Measurements from ENCODE around the gene PLXNA3. TPM values are rescaled to one million over a fixed set of nuclear protein-coding genes. Genes with fewer than 3 reads are reported as not detected.

PLXNA3 gene
- total RNA-seq, 1 donor from 2014 or later, result 135 TPM

DNA sequence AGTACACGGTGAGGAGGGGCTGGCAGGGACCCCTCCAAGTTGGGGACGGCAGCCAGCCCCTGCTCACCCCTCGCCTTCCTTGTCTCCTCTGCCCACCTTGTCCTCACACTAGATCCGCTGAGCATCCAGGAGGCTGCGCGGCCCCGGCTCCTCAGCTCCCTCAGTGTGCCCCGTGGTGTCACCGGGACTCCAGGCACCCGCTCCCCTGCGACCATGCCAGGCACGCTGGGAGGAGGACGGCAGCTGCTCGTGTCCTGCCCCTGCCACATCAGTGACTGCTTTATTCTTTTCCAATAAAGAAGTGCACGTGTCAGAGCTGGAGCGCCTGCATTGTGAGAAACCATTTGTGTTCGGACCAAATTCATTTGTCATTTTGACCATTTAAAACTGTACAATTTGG lies 7.8 kb upstream of the PLXNA3 start:
- Mint-ChIP-seq H3K9me3 (ENCODE audit: low read depth) (peaks cover 14% of the 10 kb centered on the region), H3K4me3 (ENCODE audit: low read depth) (no peak overlapping the region), H3K36me3 (ENCODE audit: insufficient read depth) (peaks cover 18% of the 10 kb centered on the region), H3K4me1 (ENCODE audit: low read depth) (no peaks in the 10 kb centered on the region), H3K27ac (no peak overlapping the region), H3K27me3 (no peaks in the 10 kb centered on the region)
- no peak for TF ChIP-seq CTCF (IDR thresholded peaks at IDR 0.05; ENCODE audit: unreplicated experiment)
- DNase-seq (ENCODE audit: low spot score, unreplicated experiment), result no peak

DNA sequence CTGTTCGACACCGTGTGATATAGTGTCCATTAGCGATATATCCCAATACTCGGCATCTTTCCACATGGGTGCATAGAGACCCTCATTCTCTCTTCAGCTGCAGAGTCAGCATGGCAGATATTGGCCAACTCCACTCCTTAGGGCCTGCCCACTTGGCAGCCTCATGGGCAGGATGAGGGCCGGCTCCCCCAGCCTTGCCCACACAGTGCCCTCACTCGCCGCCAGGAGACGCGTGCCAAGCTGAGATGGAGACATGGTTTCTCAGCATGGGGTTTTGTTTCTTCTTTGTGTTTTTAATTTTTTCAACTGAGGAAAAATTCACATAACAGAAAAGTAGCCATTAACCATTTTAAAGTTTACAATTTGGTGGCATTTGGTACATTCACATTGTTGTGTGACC lies 5.3 kb upstream of the PLXNA3 start:
- no peak for TF ChIP-seq CTCF (IDR thresholded peaks at IDR 0.05; ENCODE audit: unreplicated experiment)
- Mint-ChIP-seq H3K4me1 (ENCODE audit: low read depth) (no peaks in the 10 kb centered on the region), H3K27me3 (no peaks in the 10 kb centered on the region), H3K36me3 (ENCODE audit: insufficient read depth) (peaks cover 17% of the 10 kb centered on the region), H3K9me3 (ENCODE audit: low read depth) (peaks cover 14% of the 10 kb centered on the region), H3K4me3 (ENCODE audit: low read depth) (no peak overlapping the region), H3K27ac (no peak overlapping the region)
- DNase-seq (ENCODE audit: low spot score, unreplicated experiment), result no peak

- Mint-ChIP-seq H3K27me3 (no peaks in the 10 kb centered on the region), H3K4me1 (ENCODE audit: low read depth) (no peaks in the 10 kb centered on the region), H3K27ac (peak overlapping the region; percentile 95), H3K4me3 (ENCODE audit: low read depth) (peak overlapping the region; percentile 83), H3K9me3 (ENCODE audit: low read depth) (peaks cover 13% of the 10 kb centered on the region), H3K36me3 (ENCODE audit: insufficient read depth) (peaks cover 18% of the 10 kb centered on the region)
- TF ChIP-seq CTCF (IDR thresholded peaks at IDR 0.05; ENCODE audit: unreplicated experiment), result no peak
- peak; percentile 38 for DNase-seq (ENCODE audit: low spot score, unreplicated experiment)
These were observed 478 bp upstream of the PLXNA3 start for GRCh38 chrX:154457491-154458115.

GRCh38 chrX:154458954-154459778 lies 1.1 kb downstream of the PLXNA3 start:
- no peaks in the 10 kb centered on the region for H3K4me1 Mint-ChIP-seq (ENCODE audit: low read depth)
- peak overlapping the region; percentile 64 for H3K27ac Mint-ChIP-seq

More at GRCh38 chrX:154458954-154459778, 1.1 kb downstream of the PLXNA3 start:
- Mint-ChIP-seq H3K4me3 (ENCODE audit: low read depth) (peak overlapping the region; percentile 81), H3K27me3 (no peaks in the 10 kb centered on the region), H3K9me3 (ENCODE audit: low read depth) (peaks cover 10% of the 10 kb centered on the region), H3K36me3 (ENCODE audit: insufficient read depth) (peaks cover 14% of the 10 kb centered on the region)
- no peak for TF ChIP-seq CTCF (IDR thresholded peaks at IDR 0.05; ENCODE audit: unreplicated experiment)
- DNase-seq (ENCODE audit: low spot score, unreplicated experiment), result no peak
